Gastrocnemius medialis (tissue), 4 donors: ENCODE results near the gene TCF4.

Source experiments
- CTCF ChIP-seq, 5 experiments: fragments of 450-650 bp in 3 of 5; fragments of 200-600 bp in 2 of 5; sonication (generic) in 2 of 5; IDR thresholded peaks in 4 of 5; conservative IDR thresholded peaks in 1 of 5; 1 replicate in 4 of 5; 2 replicates in 1 of 5; pipeline ENCODE4 v1.5.1; 2016 to 2019; ENCODE audit warnings: antibody characterized with exemption in 5 of 5, mild to moderate bottlenecking in 3 of 5, moderate library complexity in 3 of 5
- POLR2A ChIP-seq, 2 donors: fragments of 450-650 bp; IDR thresholded peaks; one replicate each; pipeline ENCODE4 v1.6.1; 2017; ENCODE audit warnings: antibody characterized with exemption in 2 of 2, mild to moderate bottlenecking in 2 of 2, moderate library complexity in 2 of 2

GRCh38 chr18:55449412-55450140, 138.4 kb downstream of the TCF4 start:
- TF ChIP-seq CTCF (IDR thresholded peaks at IDR 0.05 in 4 of 5, conservative IDR thresholded peaks at IDR 0.05 in 1 of 5) (no peak), POLR2A (IDR thresholded peaks at IDR 0.05) (no peak)
